K562 (cell line): ENCODE results near the gene FRMD4B.

Experiments
- ATF3 ChIP-seq, 2 experiments: fragments of 450-650 bp in 1 of 2; sonication (generic) in 1 of 2; formaldehyde crosslinking in 1 of 2; IDR thresholded peaks in 1 of 2; conservative IDR thresholded peaks in 1 of 2; 2 replicates each; pipeline versions ENCODE4 v1.6.1 to v1.8.1; 2016 to 2023; ENCODE audit warnings: mild to moderate bottlenecking in 2 of 2, moderate library complexity in 2 of 2, inconsistent platforms in 1 of 2, missing genetic modification reagents in 1 of 2
- ETV6 ChIP-seq, 3 experiments: fragments of 150-350 bp in 1 of 3; sonication (generic) in 1 of 3; formaldehyde crosslinking in 1 of 3; IDR thresholded peaks; 2 replicates each; pipeline versions ENCODE4 v1.6.1 to v1.8.0; 2014 to 2022; ENCODE audit warnings: borderline replicate concordance in 2 of 3, low read depth in 2 of 3, antibody characterized with exemption in 1 of 3, low read length in 1 of 3, mild to moderate bottlenecking in 1 of 3, missing genetic modification reagents in 1 of 3
- USF2 ChIP-seq: sonication (generic); formaldehyde crosslinking; IDR thresholded peaks from 2 replicates; pipeline ENCODE4 v1.5.0; 2020; ENCODE audit warnings: missing genetic modification reagents

GRCh38 chr3:69323941-69324340 lies 61.9 kb downstream of the FRMD4B start:
- TF ChIP-seq ETV6 (IDR thresholded peaks at IDR 0.05; ENCODE audit: borderline replicate concordance in 1 of 2, low read depth in 2 of 2, low read length in 1 of 2) (no peak), ETV6 (CRISPR knock-in tag; IDR thresholded peaks at IDR 0.05; ENCODE audit: borderline replicate concordance) (no peak), ATF3 (IDR thresholded peaks at IDR 0.05) (no peak), ATF3 (CRISPR knock-in tag; conservative IDR thresholded peaks at IDR 0.05) (no peak), USF2 (CRISPR knock-in tag) (no peak)
